Testis (tissue), 5 donors: ENCODE data around the gene VPREB1. TPM values are rescaled to one million over a fixed set of nuclear protein-coding genes. Genes with fewer than 3 reads are reported as not detected.
A peak's percentile ranks its signal among the peaks of the same experiment; 100 is the strongest.

ENCODE experiments used
- DNase-seq: peaks from one replicate; pipeline ENCODE4 v3.0.0-alpha.2; 2019
- H3K27ac ChIP-seq, 2 donors: fragments of 200-600 bp; sonication (generic); one replicate each; pipeline ENCODE4 v1.5.1; 2019
- H3K27me3 ChIP-seq: fragments of 200-600 bp; sonication (generic); one replicate; pipeline ENCODE4 v1.5.1; 2019
- H3K36me3 ChIP-seq: fragments of 200-600 bp; sonication (generic); one replicate; pipeline ENCODE4 v1.5.1; 2017; ENCODE audit warnings: low read depth; ENCODE audit errors: missing control alignments
- H3K4me1 ChIP-seq: fragments of 200-600 bp; sonication (generic); one replicate; pipeline ENCODE4 v1.5.1; 2019
- H3K4me3 ChIP-seq, 2 donors: fragments of 200-600 bp; sonication (generic); one replicate each; pipeline ENCODE4 v1.5.1; 2017 to 2019
- H3K9me3 ChIP-seq: fragments of 200-600 bp; sonication (generic); one replicate; pipeline ENCODE4 v1.5.1; 2017
- CTCF ChIP-seq, 3 experiments: fragments of 450-650 bp in 2 of 3; fragments of 200-600 bp in 1 of 3; sonication (generic) in 1 of 3; IDR thresholded peaks; one replicate each; pipeline ENCODE4 v1.5.1; 2016 to 2019; ENCODE audit warnings: antibody characterized with exemption in 3 of 3, mild to moderate bottlenecking in 2 of 3, moderate library complexity in 1 of 3
- POLR2A ChIP-seq: fragments of 450-650 bp; IDR thresholded peaks from one replicate; pipeline ENCODE4 v1.6.1; 2017; ENCODE audit warnings: antibody characterized with exemption, mild to moderate bottlenecking, moderate library complexity
- WGBS, 2 donors: methylation state at CpG; one replicate each; pipeline ENCODE4 v1.1.5; 2018; 5-methylcytosine and 5-hydroxymethylcytosine counted together
- intact Hi-C: fragments of 100-400 bp; cut with DNase I; formaldehyde crosslinking; loops from one replicate; pipeline ENCODE4 v1.15.1; 2023; ENCODE audit warnings: low total_unique reads
- long read RNA-seq, 2 donors: transcript quantifications; one replicate each; lab custom pipeline, GENCODE V29; 2026
- polyA plus RNA-seq: library from polyadenylated mRNA; stranded (reverse); fragments of 350-450 nt; fragmentation: Illumina TruSeq; extraction: RNeasy Lipid Tissue Mini Kit (QIAGEN cat#74804); gene quantifications from one replicate; pipeline ENCODE4 v1.2.3, GENCODE V29; 2014; ENCODE audit warnings: low read depth, low replicate concordance; ENCODE audit not compliant: insufficient read depth
- total RNA-seq, 2 donors: library from RNA; depleted of rRNA; stranded (reverse); fragments of >200 nt; gene quantifications; one replicate each; pipeline ENCODE4 v1.2.3, GENCODE V29; 2016

Gene VPREB1
- total RNA-seq (not detected), polyA plus RNA-seq (not detected)
- long read RNA-seq, donor 1, partial matches to known transcripts = 0 of 1 reads
- long read RNA-seq, donor 1, other reads (novel, unspliced or antisense) = 0 of 1 reads
- long read RNA-seq, donor 2 = 0 reads

- Histone ChIP-seq H3K9me3 (no peaks in the 10 kb centered on the region), H3K27ac (no peak within 1 kb of the TSS), H3K4me1 (no peaks in the 10 kb centered on the region), H3K27me3 (no peaks in the 10 kb centered on the region), H3K36me3 (no peaks in the 10 kb centered on the region), H3K4me3 (no peak within 1 kb of the TSS)
- 73 to 76% methylated on average over 5 to 25 of the region's 25 CpGs for WGBS, 2 donors
- TF ChIP-seq CTCF (IDR thresholded peaks at IDR 0.05) = no peak
- intact Hi-C loops = no loop called here
- DNase-seq = no peak
Measured at GRCh38 chr22:22244316-22245250, at the start of gene VPREB1. Gene VPREB1 (plus strand): TSS chr22:22244786. CDS start chr22:22244814, 28 bp downstream.

- Histone ChIP-seq H3K4me3 (no peak overlapping the region), H3K9me3 (no peaks in the 10 kb centered on the region), H3K27ac (no peak overlapping the region), H3K36me3 (no peaks in the 10 kb centered on the region), H3K27me3 (no peaks in the 10 kb centered on the region), H3K4me1 (no peaks in the 10 kb centered on the region)
- intact Hi-C loops = no loop called here
- TF ChIP-seq POLR2A (no peak), CTCF (IDR thresholded peaks at IDR 0.05) (no peak)
- 48 to 52% methylated on average over 3 of the region's 3 CpGs for WGBS, 2 donors
- DNase-seq = no peak
Measured at GRCh38 chr22:22194931-22195264, 49.7 kb upstream of the VPREB1 start.

GRCh38 chr22:22195265-22196017, 49.1 kb upstream of the VPREB1 start:
- no peaks in the 10 kb centered on the region for H3K9me3 ChIP-seq
- no peaks in the 10 kb centered on the region for H3K27me3 ChIP-seq
- WGBS, 2 donors = 61% methylated on average over 5 to 7 of the region's 7 CpGs
- no peak overlapping the region for H3K4me3 ChIP-seq
- H3K36me3 ChIP-seq = no peaks in the 10 kb centered on the region
- TF ChIP-seq CTCF (IDR thresholded peaks at IDR 0.05) (peak; percentile 63 to 88 (median 66)), POLR2A (no peak)
- intact Hi-C loops = no loop called here
- DNase-seq = peak; percentile 89
- no peak overlapping the region for H3K27ac ChIP-seq
- H3K4me1 ChIP-seq = no peaks in the 10 kb centered on the region

GRCh38 chr22:22196018-22196533, 48.5 kb upstream of the VPREB1 start:
- TF ChIP-seq POLR2A = no peak
- TF ChIP-seq CTCF (IDR thresholded peaks at IDR 0.05) = no peak
- Histone ChIP-seq H3K9me3 (no peaks in the 10 kb centered on the region), H3K27me3 (no peaks in the 10 kb centered on the region), H3K27ac (no peak overlapping the region), H3K4me3 (no peak overlapping the region), H3K4me1 (no peaks in the 10 kb centered on the region), H3K36me3 (no peaks in the 10 kb centered on the region)
- 81 to 82% methylated on average over 10 to 11 of the region's 11 CpGs for WGBS, 2 donors
- intact Hi-C loops = no loop called here
- no peak for DNase-seq
